ENCODE measurements around the gene FBXO36.

FBXO36 gene

GRCh38 chr2:230060672-230061293 lies 138.5 kb downstream of the FBXO36 start:
- no peak for DNase-seq (ENCODE audit: low read depth)
- no peak for TF ChIP-seq CTCF (conservative IDR thresholded peaks at IDR 0.05; ENCODE audit: low read depth, low read length)
- no peak overlapping the region for H3K4me3 ChIP-seq (ENCODE audit: low read length)

Measured in retinal pigment epithelial cell (primary cell).